HepG2 (cell line): ENCODE results near the gene ARL5C.

Source experiments
- HDAC6 ChIP-seq: fragments of 200-600 bp; sonication (generic); IDR thresholded peaks from 2 replicates; pipeline ENCODE4 v1.7.0; 2017; ENCODE audit warnings: mild to moderate bottlenecking, antibody characterized with exemption, low read length, low read depth
- MYC ChIP-seq: sonication (generic); formaldehyde crosslinking; IDR thresholded peaks from 2 replicates; pipeline ENCODE4 v1.9.0; 2021; ENCODE audit warnings: missing genetic modification reagents, borderline replicate concordance
- NR2F6 ChIP-seq, 2 experiments: IDR thresholded peaks; 2 replicates each; pipeline ENCODE4 v1.6.1; 2016; ENCODE audit warnings: antibody characterized with exemption in 1 of 2, mild to moderate bottlenecking in 1 of 2
- SP1 ChIP-seq, 2 experiments: fragments of 450-650 bp in 1 of 2; sonication (generic) in 1 of 2; formaldehyde crosslinking in 1 of 2; IDR thresholded peaks; 2 replicates each; pipeline versions ENCODE4 v1.4.0 to v1.6.1; 2016 to 2020; ENCODE audit warnings: missing genetic modification reagents in 1 of 2
- TBX3 ChIP-seq: fragments of 450-650 bp; IDR thresholded peaks from 2 replicates; pipeline ENCODE4 v1.6.1; 2017; ENCODE audit warnings: antibody characterized with exemption, mild to moderate bottlenecking, inconsistent platforms, borderline replicate concordance
- ZBTB42 ChIP-seq: sonication (generic); formaldehyde crosslinking; IDR thresholded peaks from 2 replicates; pipeline ENCODE4 v1.5.0; 2020; ENCODE audit warnings: mild to moderate bottlenecking, missing genetic modification reagents
- TF ChIP-seq, protein P1 (sequence below): fragments of 450-650 bp; IDR thresholded peaks from 2 replicates; pipeline ENCODE4 v1.6.1; 2017; ENCODE audit warnings: mild to moderate bottlenecking
- TF ChIP-seq, protein P2 (sequence below): sonication (generic); formaldehyde crosslinking; IDR thresholded peaks from 2 replicates; pipeline ENCODE4 v1.5.0; 2020; ENCODE audit warnings: mild to moderate bottlenecking, missing genetic modification reagents, moderate library complexity
- TF ChIP-seq, protein P3 (sequence below): sonication (generic); formaldehyde crosslinking; IDR thresholded peaks from 2 replicates; pipeline ENCODE4 v1.8.1; 2022; ENCODE audit warnings: low read depth, mild to moderate bottlenecking, missing genetic modification reagents

DNA sequence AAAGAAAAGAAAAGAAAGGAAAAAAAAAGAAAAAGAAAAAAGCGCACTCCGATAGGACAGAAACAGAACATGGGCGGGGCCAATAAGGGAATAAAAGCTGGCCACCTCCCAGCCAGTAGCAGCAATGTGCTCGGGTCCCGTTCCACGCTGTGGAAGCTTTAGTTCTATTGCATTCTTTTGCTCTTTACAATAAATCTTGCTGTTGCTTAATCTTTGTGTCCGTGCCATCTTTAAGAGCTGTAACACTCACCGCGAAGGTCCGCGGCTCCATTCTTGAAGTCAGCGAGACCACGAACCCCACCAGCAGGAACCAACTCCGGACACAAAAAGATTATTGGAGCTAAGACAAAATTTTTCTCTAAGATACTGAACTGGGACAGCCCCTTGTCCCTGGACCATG is 3.1 kb upstream of the ARL5C start:
- TF ChIP-seq, protein P1, sequence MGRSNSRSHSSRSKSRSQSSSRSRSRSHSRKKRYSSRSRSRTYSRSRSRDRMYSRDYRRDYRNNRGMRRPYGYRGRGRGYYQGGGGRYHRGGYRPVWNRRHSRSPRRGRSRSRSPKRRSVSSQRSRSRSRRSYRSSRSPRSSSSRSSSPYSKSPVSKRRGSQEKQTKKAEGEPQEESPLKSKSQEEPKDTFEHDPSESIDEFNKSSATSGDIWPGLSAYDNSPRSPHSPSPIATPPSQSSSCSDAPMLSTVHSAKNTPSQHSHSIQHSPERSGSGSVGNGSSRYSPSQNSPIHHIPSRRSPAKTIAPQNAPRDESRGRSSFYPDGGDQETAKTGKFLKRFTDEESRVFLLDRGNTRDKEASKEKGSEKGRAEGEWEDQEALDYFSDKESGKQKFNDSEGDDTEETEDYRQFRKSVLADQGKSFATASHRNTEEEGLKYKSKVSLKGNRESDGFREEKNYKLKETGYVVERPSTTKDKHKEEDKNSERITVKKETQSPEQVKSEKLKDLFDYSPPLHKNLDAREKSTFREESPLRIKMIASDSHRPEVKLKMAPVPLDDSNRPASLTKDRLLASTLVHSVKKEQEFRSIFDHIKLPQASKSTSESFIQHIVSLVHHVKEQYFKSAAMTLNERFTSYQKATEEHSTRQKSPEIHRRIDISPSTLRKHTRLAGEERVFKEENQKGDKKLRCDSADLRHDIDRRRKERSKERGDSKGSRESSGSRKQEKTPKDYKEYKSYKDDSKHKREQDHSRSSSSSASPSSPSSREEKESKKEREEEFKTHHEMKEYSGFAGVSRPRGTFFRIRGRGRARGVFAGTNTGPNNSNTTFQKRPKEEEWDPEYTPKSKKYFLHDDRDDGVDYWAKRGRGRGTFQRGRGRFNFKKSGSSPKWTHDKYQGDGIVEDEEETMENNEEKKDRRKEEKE: no peak
- TF ChIP-seq, protein P2, sequence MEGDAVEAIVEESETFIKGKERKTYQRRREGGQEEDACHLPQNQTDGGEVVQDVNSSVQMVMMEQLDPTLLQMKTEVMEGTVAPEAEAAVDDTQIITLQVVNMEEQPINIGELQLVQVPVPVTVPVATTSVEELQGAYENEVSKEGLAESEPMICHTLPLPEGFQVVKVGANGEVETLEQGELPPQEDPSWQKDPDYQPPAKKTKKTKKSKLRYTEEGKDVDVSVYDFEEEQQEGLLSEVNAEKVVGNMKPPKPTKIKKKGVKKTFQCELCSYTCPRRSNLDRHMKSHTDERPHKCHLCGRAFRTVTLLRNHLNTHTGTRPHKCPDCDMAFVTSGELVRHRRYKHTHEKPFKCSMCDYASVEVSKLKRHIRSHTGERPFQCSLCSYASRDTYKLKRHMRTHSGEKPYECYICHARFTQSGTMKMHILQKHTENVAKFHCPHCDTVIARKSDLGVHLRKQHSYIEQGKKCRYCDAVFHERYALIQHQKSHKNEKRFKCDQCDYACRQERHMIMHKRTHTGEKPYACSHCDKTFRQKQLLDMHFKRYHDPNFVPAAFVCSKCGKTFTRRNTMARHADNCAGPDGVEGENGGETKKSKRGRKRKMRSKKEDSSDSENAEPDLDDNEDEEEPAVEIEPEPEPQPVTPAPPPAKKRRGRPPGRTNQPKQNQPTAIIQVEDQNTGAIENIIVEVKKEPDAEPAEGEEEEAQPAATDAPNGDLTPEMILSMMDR (CRISPR knock-in tag): no peak
- TF ChIP-seq, protein P3, sequence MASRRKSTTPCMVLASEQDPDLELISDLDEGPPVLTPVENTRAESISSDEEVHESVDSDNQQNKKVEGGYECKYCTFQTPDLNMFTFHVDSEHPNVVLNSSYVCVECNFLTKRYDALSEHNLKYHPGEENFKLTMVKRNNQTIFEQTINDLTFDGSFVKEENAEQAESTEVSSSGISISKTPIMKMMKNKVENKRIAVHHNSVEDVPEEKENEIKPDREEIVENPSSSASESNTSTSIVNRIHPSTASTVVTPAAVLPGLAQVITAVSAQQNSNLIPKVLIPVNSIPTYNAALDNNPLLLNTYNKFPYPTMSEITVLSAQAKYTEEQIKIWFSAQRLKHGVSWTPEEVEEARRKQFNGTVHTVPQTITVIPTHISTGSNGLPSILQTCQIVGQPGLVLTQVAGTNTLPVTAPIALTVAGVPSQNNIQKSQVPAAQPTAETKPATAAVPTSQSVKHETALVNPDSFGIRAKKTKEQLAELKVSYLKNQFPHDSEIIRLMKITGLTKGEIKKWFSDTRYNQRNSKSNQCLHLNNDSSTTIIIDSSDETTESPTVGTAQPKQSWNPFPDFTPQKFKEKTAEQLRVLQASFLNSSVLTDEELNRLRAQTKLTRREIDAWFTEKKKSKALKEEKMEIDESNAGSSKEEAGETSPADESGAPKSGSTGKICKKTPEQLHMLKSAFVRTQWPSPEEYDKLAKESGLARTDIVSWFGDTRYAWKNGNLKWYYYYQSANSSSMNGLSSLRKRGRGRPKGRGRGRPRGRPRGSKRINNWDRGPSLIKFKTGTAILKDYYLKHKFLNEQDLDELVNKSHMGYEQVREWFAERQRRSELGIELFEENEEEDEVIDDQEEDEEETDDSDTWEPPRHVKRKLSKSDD (CRISPR knock-in tag): no peak
- TF ChIP-seq MYC (CRISPR knock-in tag) (no peak), SP1 (IDR thresholded peaks at IDR 0.05) (no peak), SP1 (CRISPR knock-in tag; IDR thresholded peaks at IDR 0.05) (no peak), TBX3 (no peak), HDAC6 (no peak), ZBTB42 (no peak), NR2F6 (IDR thresholded peaks at IDR 0.05) (no peak), NR2F6 (CRISPR knock-in tag; IDR thresholded peaks at IDR 0.05) (no peak)
